ENCODE measurements around the gene HSP90AB1. TPM values are rescaled to one million over a fixed set of nuclear protein-coding genes. Genes with fewer than 3 reads are reported as not detected.

Gene HSP90AB1
- total RNA-seq, 6 experiments from 2014 or later, result 847 to 1,026 (median 920) TPM

GRCh38 chr6:44253307-44254101 lies 6.6 kb downstream of the HSP90AB1 start:
- H3K27me3 Mint-ChIP-seq (ENCODE audit: insufficient read depth), result peaks cover 35% of the 10 kb centered on the region
- H3K27ac Mint-ChIP-seq, result peak overlapping the region; percentile 51
- H3K4me1 Mint-ChIP-seq (ENCODE audit: low read depth), result peaks cover 88% of the 10 kb centered on the region
- H3K36me3 Mint-ChIP-seq (ENCODE audit: low read depth), result peaks cover 78% of the 10 kb centered on the region
- H3K4me3 Mint-ChIP-seq, result peak overlapping the region; percentile 27
- peak; percentile 52 for DNase-seq
- peak; percentile 79 for TF ChIP-seq CTCF (IDR thresholded peaks at IDR 0.05)
- no peaks in the 10 kb centered on the region for H3K9me3 Mint-ChIP-seq

- H3K27me3 Mint-ChIP-seq (ENCODE audit: insufficient read depth), result peaks cover 35% of the 10 kb centered on the region
- peak overlapping the region; percentile 93 for H3K4me3 Mint-ChIP-seq
- H3K27ac Mint-ChIP-seq, result peak overlapping the region; percentile 81
- H3K4me1 Mint-ChIP-seq (ENCODE audit: low read depth), result peaks cover 79% of the 10 kb centered on the region
- H3K36me3 Mint-ChIP-seq (ENCODE audit: low read depth), result peaks cover 69% of the 10 kb centered on the region
- DNase-seq, result no peak
- TF ChIP-seq CTCF (IDR thresholded peaks at IDR 0.05), result no peak
- no peaks in the 10 kb centered on the region for H3K9me3 Mint-ChIP-seq
These were observed 7.5 kb downstream of the HSP90AB1 start for GRCh38 chr6:44254191-44255104.

- Mint-ChIP-seq H3K27me3 (ENCODE audit: insufficient read depth) (peaks cover 31% of the 10 kb centered on the region), H3K27ac (peak overlapping the region; percentile 81), H3K4me1 (ENCODE audit: low read depth) (peaks cover 70% of the 10 kb centered on the region), H3K36me3 (ENCODE audit: low read depth) (peaks cover 61% of the 10 kb centered on the region), H3K9me3 (no peaks in the 10 kb centered on the region), H3K4me3 (peak overlapping the region; percentile 93)
- TF ChIP-seq CTCF (IDR thresholded peaks at IDR 0.05), result no peak
- no peak for DNase-seq
These were observed 8.4 kb downstream of the HSP90AB1 start for GRCh38 chr6:44255105-44255808.

- Mint-ChIP-seq H3K27me3 (ENCODE audit: insufficient read depth) (peaks cover 29% of the 10 kb centered on the region), H3K9me3 (no peaks in the 10 kb centered on the region), H3K36me3 (ENCODE audit: low read depth) (peaks cover 52% of the 10 kb centered on the region), H3K4me1 (ENCODE audit: low read depth) (peaks cover 62% of the 10 kb centered on the region), H3K27ac (peak overlapping the region; percentile 81), H3K4me3 (peak overlapping the region; percentile 93)
- DNase-seq, result no peak
- TF ChIP-seq CTCF (IDR thresholded peaks at IDR 0.05), result no peak
These were observed 9.2 kb downstream of the HSP90AB1 start for GRCh38 chr6:44255871-44256774.

- Mint-ChIP-seq H3K27me3 (ENCODE audit: insufficient read depth) (peaks cover 28% of the 10 kb centered on the region), H3K9me3 (no peaks in the 10 kb centered on the region), H3K27ac (peak overlapping the region; percentile 81), H3K36me3 (ENCODE audit: low read depth) (peaks cover 46% of the 10 kb centered on the region), H3K4me1 (ENCODE audit: low read depth) (peaks cover 56% of the 10 kb centered on the region), H3K4me3 (peak overlapping the region; percentile 93)
- TF ChIP-seq CTCF (IDR thresholded peaks at IDR 0.05), result no peak
- no peak for DNase-seq
These were observed 9.8 kb downstream of the HSP90AB1 start for GRCh38 chr6:44256775-44257024.

All from HFFc6 (cell line).